HG02943 (cell line): ENCODE results near the gene PLXNA4.

Experiments
- ATAC-seq: cut with Tn5 transposase; IDR thresholded peaks from one replicate; pipeline ENCODE4 v1.9.1; 2021; ENCODE audit warnings: mild to moderate bottlenecking, low read depth, moderate library complexity; ENCODE audit not compliant: unreplicated experiment

Gene PLXNA4

DNA sequence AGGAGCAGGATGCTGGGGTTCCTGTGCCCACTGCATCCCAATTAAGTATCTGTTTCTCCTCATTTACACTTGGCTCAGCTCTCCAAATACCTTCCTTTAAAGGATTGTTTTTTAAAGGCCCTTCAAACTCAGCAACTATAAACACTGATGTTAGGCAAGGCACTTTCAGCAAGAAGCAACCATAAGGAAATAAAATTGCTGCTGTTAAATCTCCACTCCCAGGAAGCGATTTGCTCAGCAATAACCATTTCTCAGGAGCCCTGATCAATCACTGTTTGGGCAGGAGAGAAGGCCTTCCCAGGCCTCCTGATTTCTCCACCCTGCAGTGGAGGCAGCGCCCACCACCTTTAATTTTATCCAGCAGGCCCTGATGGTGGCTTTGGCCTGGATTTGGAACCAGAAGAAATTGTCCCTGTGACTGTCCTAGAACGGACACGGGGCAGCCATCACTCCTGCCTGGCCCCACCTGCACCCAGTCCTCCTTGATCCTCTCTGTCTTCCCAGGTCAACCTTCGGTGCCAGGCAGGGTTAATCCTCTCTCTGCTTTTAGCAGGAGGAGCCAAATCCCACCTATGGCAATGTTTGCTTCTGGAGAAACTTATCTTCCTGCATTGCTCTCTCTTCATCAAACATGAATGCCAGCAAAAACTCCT is 199.8 kb downstream of the PLXNA4 start:
- ATAC-seq, result no peak

DNA sequence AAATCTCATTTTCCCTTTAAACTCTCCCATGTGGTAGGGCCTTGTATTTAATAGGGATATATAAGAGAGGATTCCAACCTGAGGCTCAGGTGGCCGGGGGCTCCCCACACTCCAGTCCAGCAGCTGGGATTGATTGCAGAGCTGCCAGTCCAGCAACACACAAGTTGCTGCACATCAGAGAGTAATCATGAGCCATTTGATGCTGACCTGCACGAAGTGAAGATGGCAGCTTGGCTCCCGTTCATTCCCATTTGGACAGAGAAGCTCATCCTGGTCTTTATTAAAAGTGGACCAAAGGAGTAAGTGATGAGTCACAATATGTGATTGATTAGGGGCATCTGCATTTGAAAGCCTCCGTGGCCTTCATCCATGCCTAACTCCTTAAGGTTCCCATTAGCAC is 202.4 kb downstream of the PLXNA4 start:
- no peak for ATAC-seq

DNA sequence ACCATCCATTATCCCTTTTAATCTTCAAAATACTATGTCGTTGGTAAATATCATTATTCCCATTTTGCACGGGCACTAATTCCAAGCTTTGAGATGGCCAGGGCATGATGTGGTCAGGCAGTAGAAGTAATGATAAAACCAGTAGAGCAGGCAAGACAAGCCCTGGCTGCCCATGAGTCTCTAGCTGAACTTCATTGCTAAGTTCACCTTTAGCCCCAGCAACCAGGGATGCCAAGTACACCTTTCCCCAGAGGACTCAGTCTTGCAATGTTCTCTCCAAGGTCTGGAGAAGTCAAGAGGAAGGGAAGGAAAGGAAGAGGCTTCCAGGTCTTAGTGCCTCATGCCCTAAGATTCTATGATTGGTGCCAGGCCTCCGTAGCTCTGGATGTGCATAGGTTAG is 203.2 kb downstream of the PLXNA4 start:
- ATAC-seq, result no peak

DNA sequence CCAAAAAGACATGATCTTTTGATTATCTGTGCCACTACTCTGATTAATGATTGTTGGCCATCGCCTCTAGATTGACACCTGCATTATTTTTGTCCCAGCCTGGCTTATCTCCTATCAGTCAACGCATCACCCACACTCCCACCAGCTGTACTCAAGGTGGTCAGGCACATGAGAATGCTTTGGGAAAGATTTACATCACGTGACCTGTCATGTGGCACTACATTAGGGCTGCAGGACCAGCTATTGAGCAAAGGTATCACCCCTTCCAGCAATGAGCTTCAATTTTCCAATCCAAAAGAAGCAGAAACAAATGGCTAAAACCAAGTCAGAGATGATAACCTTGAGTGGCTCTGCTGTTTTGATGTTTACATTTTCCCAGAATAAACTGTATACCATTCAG is 204.3 kb downstream of the PLXNA4 start:
- no peak for ATAC-seq

DNA sequence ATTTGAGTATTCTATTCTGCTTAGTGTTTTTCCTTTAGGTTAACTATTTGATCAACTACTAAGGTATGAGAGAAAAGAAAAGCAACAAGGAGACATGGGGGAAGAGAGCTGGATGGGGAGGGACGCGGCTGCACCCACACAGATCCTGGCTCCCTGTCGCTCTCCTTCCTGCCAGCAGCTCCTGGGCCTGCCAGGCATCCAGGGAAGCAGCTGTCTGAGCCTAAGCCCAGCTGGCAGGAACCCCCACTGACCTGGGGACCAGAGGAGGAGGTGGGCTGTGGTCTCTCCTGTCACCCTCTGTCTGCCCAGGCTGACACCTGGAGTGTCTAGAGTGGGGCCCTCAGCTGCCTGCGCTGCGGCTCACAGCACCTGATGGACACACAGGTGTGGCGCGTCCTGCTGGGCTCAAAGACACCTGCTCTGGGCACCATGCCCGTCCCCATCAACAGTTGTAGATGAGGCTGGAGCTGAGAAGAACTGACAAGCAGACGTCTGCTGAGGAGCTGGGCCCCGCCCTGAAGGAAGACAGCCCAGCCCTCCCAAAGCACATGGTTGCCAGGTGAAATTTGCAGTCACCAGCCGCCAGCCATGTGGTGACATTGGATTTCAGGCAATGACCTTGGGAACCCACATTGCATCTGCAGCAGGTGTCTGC is 207.9 kb downstream of the PLXNA4 start:
- no peak for ATAC-seq

DNA sequence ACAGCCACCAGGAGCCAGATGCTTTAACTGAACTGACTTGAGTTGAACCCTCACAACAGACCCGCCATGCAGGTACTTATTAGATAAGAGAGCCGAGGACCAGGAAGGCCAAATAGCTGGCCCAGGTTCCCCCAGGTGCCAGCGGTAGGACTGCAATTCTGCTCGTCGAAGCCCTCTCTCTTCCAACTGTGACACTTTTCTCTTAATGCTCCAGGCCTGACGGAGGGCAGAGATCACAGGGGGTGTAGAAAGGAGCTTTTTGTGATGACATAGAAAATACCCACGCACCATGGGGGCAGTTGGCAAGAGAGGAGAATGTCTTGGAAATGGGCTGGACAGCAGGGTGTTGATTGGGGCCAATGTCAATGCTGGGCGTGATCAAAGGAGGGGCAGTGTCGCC is 208.5 kb downstream of the PLXNA4 start:
- no peak for ATAC-seq

DNA sequence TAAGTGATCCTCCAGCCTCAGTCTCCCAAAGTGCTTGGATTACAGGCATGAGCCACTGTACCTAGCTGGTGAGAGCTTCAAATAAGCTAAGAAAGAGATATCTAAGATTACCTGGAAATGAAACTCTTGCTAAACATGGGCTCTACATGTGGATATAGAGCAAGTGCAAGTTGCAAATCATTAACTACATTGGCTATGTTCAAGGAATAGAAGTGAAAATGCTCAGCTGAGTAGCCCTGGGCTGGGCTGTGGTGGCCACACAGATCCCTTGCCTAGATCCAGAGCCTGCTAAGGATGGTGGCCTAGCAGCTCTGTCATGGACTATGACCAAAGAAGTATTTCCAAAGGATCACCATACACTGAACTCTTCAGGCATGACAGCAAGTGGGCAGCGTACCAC is 209.3 kb downstream of the PLXNA4 start:
- no peak for ATAC-seq

DNA sequence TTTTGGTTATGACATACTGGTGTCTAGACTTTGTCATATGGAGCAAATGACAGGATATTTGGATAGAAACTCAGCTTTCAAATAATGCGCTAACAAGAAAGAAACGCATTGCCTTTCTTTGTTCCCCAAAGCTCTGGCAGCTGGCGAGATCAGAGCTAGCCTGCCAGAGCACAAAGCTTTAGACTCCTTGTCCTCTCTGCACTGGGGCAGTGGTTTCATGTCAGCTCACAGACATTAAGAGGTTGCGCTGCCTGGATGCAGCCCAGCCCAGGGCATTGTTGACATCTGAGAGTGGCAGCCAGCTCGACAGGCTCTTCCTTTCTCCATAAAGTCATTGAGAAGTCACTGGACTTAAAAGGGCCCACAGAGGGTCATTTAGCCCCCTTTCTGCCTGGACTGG is 212.0 kb downstream of the PLXNA4 start:
- ATAC-seq, result no peak

DNA sequence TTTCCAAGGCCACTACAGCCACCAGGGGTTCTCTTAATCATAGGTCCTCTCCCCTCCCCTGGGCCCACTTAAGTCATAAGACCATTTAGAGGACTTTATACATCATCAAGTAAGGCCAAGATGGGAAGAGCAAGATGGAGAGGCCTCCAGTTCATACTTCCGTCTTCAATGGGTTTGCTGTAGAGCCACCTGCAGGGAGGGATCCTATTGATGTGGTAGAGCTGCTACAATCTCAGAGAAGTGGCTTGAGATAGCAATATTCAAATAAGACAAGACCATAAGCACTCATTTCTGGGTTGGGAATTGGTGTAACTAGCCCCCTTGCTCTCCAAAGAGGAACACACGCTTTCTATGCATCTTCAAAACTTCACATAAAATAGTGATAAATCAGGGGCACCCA is 214.2 kb downstream of the PLXNA4 start:
- ATAC-seq, result no peak

DNA sequence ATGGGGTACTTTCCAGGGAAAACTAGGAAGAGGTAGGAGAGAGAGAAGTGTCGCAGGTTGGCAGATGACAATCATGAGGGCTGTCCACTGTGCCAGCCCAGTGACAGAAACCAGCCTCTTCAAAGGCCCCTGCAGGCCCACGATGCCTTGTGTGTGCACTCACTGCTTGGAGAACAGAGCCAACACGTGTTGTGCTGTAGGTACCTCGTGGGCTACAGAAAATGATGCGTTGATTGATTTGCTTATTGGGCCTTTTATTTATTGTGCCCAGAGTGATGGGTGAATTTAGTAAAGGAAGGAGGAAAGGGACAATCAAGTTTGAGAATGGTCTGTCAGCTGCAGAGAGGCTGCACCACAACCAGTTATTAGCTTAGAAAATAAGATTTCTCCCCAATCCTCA is 215.1 kb downstream of the PLXNA4 start:
- ATAC-seq, result no peak

DNA sequence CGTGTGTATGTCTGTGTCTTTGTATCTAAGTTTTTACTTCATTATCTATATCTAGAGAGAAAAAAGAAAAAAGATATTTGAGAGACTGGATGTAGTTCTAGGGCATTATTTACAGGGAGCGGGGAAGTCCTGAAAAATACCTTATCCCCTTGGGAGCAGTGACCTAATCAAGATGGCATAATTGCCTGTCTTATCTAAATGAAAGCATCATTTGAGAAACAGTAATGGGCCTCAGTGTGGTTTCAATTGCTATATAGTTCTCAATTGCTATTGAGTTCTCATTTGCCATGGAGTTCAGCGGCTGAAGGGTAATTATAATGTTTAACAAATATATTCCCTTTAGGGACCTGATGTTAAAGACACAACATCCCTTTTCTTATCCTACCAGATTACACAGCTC is 216.5 kb downstream of the PLXNA4 start:
- no peak for ATAC-seq

DNA sequence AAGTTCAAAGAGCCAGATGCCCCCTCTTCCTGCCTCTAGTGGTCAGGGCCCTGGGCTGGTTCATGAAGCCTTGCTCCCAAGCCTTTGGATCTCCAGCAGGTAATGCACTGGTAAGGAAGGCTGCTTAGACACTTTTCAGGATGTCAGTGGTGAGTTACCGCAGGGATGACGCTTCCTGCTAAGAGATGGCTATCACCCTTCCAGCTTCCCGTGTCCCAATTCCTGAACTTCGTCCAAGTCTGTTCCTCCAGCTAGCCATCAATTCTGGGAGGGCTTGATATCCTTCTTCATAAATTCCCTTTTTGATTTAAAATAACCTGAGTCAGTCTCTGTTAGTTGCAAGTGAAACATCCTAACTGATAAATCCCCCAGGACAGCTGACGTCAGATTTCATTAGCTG is 221.2 kb downstream of the PLXNA4 start:
- ATAC-seq, result no peak

DNA sequence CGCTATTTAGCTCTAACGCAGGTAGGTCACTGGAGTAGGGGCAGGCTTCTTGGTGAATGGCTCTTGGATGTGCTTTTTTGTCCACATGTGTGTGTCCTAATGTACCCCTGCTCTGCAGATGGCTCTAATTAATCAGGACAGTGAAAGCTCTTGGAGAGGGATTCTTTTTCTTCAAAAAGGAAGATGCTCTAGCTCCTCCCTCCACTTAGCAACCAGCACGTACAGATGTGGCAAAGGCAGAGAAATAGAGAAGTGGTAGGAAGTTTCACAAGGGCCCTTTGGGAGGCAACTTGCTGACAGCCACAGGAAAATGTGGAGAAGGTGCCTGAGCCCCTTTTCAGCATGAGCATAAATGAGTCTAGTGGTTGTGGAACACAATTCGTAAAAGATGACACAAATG is 221.7 kb downstream of the PLXNA4 start:
- ATAC-seq, result no peak

DNA sequence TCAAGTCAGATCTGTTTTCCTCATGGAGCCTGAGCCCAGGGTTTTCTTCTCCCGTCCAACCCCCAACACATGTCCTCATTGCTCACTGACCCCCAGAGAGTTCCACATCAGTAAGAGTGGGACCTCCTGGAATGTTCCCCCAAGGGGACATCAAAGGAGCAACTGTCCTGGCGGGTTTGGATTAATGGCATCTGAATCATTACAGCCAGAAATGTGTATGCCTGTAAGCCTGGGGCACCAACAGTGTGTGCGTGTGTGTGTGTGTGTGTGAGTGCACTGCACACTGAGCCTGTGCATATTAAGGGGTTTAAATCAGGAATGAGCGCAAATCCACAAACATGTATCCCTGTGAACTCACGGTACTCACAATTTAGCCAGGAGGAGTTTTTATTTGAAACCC is 222.3 kb downstream of the PLXNA4 start:
- ATAC-seq, result no peak

DNA sequence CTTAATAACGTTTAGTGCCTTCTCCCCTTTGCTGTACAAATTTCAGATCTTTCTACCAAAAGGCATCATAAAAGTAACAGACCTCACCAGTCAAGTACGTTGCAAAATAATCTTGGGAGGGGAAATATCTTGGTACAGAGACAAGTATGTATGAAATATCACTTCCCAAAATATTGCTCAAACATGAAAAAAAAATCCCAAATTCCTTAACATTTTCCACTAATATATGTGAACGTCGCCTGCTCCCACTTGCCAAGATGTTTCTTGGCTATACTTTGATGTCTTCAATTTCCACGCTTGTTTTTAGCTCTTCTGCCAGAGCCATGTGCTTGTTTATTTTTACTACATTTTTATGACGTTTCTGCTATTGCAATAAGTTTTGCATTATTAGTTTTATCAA is 223.5 kb downstream of the PLXNA4 start:
- ATAC-seq, result no peak

DNA sequence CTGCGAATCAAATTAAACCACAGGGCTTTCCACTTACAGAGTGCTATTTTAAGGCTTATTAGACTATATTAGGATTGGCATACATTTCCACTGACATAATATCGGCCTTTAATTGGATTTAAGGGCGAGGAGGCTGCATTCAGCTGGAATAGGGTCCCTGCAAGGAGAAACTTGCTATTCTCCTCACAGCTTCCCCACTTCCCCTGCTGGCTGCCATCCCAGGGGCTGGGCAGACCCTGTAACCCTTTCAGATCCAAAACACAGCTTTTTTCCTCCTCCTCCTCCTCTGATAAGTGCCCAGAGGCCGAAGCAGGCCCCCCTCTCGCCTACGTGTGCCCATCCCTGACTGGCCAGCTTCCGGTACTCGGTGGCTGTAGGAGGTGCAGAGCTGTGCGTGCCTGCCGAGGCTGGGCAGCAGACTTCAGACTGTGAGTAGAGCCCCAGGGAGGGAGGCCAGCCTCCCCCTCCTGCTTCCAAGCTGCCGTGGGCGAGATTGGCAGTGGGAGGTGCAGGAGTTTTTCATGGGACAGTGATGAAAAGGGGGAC is 224.2 kb downstream of the PLXNA4 start:
- ATAC-seq, result no peak

DNA sequence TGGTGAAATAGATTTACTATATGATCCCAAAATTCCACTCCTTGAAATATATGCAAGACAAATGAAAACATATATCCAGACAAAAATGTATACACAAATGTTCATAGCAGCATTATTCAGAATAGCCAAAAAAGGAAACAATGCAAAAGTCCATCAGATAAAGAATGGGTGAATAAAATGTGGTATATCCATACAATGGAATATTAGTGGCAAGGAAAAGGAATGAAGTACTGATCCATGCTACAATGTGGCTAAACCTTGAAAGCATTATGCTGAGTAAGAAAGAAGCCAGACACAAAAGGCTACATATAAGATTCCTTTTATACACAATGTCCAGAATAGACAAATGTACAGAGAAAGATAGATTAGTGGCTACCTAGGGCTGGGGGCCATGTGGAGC is 225.5 kb downstream of the PLXNA4 start:
- no peak for ATAC-seq

DNA sequence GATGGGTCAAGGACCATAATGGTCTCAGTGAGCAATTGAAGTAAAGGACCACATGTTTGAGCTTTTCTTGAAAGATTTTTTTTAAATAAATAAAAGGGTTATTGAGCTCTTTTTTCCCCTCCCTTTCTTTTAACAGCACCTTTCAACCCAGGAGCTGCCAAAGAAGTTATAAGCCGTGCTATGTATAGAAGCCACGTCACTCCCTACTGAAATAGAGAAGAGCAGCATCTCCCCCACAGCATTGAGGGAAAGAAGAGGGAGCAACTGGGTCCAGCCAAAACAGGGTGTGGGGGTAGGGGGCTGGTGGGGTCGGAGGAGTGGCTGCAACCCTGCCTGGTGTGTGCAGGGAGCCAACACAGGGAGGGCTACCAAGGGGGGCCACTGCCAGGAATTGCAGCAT is 227.2 kb downstream of the PLXNA4 start:
- ATAC-seq, result no peak

DNA sequence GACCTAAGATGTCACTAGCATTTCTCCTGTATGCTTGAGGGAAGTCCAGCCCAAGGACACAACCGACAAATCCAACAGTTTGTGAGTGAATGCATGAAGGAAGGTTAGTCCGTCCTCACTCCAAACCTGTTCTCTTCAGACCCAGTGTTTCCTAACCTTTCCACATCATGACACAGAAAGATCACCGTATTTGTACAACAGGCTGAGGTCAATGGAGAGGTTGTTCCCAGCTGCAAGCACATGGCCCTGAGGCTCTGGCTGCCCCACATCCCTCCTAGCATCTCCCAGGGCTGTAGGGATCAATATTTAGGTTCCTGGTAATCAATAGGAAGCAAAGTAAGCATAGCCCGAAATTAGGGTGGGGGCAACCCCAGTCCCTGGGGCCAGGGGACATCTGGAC is 227.9 kb downstream of the PLXNA4 start:
- no peak for ATAC-seq

DNA sequence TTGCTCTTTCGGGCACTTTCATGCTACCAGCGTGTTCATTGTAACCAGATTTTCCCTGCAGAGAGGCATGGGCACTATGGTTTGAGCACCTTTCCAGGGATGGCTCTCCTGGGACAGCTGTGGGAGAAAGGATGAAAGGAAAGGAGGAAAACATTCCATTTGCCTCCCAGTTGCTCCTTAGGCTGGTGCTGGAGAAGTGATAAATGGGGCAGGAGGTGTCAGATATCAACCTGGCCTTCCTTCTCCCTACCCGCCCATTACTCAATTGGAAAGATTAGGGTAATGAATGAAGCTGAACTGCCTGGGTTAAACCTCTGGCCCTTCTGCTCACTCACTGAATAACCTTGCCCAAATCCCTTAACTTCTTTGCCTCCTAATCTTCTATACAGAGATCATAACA is 228.4 kb downstream of the PLXNA4 start:
- no peak for ATAC-seq

DNA sequence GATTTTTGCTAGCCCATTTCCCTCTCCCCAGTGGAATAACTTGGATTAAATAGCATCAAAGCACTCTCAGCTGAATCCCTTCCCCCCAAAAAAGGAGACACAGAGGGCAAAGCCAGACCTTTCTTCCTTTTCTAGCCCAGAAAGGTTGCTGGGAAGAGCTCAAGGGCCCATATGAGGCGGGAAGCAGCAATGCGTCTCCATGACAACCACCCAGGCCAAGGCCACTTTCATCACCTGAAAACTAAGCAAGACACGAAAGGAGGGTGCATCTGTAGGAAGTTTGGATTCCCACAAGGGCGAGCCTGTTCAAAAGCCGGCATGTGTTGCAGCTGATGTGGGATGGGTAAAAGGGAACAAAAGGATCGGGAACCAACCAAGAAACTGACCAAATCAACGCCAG is 229.1 kb downstream of the PLXNA4 start:
- ATAC-seq, result no peak

DNA sequence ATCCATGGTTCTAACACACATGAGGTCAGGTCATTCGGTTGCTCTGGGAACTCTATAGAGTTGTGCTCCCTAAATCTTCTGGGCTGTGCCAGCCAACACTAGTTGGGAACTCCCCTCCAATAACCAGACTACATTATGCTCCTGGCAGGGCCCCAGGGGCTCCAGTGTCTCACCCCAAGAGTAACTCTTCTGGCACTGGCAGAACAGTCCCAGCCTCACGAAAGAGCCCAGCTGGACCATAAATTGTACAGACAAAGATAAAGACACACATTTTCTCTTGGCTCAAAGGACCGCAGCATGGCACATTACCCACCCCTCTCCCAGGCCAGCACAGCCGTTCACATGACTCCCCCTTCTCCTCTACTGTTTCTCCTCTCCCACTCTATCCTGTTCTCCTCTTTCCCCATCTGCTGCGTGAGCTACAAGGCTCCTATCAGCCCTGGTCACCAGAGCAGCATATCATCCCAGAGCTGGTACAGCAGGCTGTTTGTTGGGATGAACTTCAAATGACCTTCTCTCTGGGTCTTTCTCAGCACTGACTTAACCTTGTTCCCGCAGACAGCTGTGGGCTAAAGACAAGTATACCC is 230.6 kb downstream of the PLXNA4 start:
- no peak for ATAC-seq
